B cell (primary cell): Measurements from ENCODE around the gene BLTP2.

Experiments used
- EZH2 ChIP-seq: IDR thresholded peaks from 2 replicates; pipeline ENCODE4 v1.6.1; 2012; ENCODE audit warnings: borderline replicate concordance, low read depth, mild to moderate bottlenecking, moderate library complexity, low read length; ENCODE audit not compliant: insufficient read depth, poor library complexity, severe bottlenecking
- TF ChIP-seq, protein P1 (sequence below): fragments of 200-600 bp; IDR thresholded peaks from one replicate; pipeline ENCODE4 v1.8.0; 2022; ENCODE audit warnings: antibody characterized with exemption, mild to moderate bottlenecking

DNA sequence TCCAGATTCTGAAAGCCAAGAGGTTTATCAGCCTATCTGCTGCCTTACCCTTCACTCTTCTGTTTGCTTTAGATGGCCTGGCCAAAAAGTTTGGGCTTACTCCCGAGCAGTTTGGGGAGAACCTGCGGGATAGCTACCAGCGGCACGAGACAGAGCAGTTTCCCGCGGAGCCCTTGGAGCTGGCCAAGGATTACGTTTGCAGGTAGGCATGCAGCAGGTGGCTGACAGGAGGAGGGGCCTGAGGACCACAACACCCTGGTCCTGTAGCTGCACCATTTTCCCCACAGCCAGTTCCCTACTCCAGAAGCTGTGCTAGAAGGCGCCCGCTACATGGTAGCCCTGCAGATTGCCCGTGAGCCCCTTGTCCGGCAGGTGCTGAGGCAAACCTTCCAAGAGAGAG, 37.7 kb upstream of the BLTP2 start:
- TF ChIP-seq, protein P1, sequence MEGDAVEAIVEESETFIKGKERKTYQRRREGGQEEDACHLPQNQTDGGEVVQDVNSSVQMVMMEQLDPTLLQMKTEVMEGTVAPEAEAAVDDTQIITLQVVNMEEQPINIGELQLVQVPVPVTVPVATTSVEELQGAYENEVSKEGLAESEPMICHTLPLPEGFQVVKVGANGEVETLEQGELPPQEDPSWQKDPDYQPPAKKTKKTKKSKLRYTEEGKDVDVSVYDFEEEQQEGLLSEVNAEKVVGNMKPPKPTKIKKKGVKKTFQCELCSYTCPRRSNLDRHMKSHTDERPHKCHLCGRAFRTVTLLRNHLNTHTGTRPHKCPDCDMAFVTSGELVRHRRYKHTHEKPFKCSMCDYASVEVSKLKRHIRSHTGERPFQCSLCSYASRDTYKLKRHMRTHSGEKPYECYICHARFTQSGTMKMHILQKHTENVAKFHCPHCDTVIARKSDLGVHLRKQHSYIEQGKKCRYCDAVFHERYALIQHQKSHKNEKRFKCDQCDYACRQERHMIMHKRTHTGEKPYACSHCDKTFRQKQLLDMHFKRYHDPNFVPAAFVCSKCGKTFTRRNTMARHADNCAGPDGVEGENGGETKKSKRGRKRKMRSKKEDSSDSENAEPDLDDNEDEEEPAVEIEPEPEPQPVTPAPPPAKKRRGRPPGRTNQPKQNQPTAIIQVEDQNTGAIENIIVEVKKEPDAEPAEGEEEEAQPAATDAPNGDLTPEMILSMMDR: no peak
- TF ChIP-seq EZH2: no peak
